ENCODE results near the gene MGMT.

DNA sequence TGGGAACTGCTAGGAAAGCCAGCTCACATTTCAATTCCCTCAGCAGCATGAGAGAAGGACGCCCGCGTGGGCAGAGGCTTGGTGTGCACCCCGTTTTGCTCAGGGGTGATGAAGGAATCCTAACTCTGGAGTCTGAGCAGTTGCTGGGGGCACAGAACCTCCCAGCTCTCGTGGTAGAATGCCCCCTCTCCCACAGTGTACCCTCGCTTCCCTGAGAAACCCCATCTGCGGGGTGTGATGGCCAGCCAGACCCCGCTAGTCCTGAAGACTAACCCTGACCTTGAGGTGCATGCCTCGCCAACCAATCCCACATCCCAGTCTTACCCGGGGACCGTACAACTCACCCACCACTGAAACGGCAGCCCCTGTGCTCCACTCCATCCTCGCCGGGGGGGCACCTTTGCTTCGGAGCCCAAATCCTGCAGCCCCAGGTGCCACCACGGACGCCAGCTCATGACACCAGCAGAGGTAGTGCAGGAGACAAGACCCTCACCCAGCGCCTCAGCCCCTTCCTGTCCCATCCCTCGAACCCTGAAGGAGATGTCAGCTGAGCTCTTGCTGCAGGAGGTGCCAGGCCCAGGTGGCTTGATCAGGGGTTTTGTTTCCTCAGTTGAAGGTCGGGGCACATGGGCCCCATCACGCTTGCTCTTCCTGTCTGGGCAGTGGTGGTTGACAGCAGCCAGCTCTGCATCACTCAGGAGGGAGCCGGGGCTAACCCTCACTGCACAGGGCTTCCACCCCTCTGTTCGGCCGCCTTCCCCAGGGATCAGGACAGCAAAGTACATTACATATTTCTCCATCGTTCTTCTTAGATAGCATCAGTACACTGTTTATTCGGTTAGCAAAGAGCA lies 236.5 kb downstream of the MGMT start:
- no peak for TF ChIP-seq CTCF (IDR thresholded peaks at IDR 0.05)
- no peak for TF ChIP-seq POLR2A (IDR thresholded peaks at IDR 0.05)
